Progenitor cell of endocrine pancreas (in vitro differentiated cells): Measurements from ENCODE around the gene PPM1G. TPM values are rescaled to one million over a fixed set of nuclear protein-coding genes. Genes with fewer than 3 reads are reported as not detected.

Source experiments
- DNase-seq: peaks from one replicate; pipeline ENCODE4 v3.0.0; 2021; ENCODE audit warnings: low spot score; ENCODE audit not compliant: unreplicated experiment
- H3K27ac Mint-ChIP-seq: 2 replicates; pipeline ENCODE4 v1.8.0; 2021; ENCODE audit warnings: mild to moderate bottlenecking, moderate library complexity, mixed read lengths
- H3K27me3 Mint-ChIP-seq: 2 replicates; pipeline ENCODE4 v1.8.0; 2021; ENCODE audit warnings: mixed read lengths
- H3K36me3 Mint-ChIP-seq: 2 replicates; pipeline ENCODE4 v1.8.0; 2022; ENCODE audit warnings: mixed read lengths; ENCODE audit not compliant: insufficient read depth
- H3K4me1 Mint-ChIP-seq: 2 replicates; pipeline ENCODE4 v1.8.0; 2021; ENCODE audit warnings: low read depth, mixed read lengths
- H3K4me3 Mint-ChIP-seq: 2 replicates; pipeline ENCODE4 v1.8.0; 2021; ENCODE audit warnings: low read depth, mild to moderate bottlenecking, moderate library complexity, mixed read lengths
- H3K9me3 Mint-ChIP-seq: 2 replicates; pipeline ENCODE4 v1.8.0; 2021; ENCODE audit warnings: low read depth, mixed read lengths
- long read RNA-seq: library from polyadenylated mRNA; unstranded; transcript quantifications from one replicate; pipeline ENCODE4 v2.0.0, GENCODE V29; 2020
- total RNA-seq: library from RNA; stranded (reverse); gene quantifications from 2 replicates; pipeline ENCODE4 v1.2.1, GENCODE V29; 2021
- TF ChIP-seq, protein P1 (sequence below): fragments of 200-600 bp; sonication (generic); IDR thresholded peaks from one replicate; pipeline ENCODE4 v1.5.0; 2021; ENCODE audit warnings: antibody characterized with exemption, mild to moderate bottlenecking; ENCODE audit not compliant: unreplicated experiment

The PPM1G gene, protein sequence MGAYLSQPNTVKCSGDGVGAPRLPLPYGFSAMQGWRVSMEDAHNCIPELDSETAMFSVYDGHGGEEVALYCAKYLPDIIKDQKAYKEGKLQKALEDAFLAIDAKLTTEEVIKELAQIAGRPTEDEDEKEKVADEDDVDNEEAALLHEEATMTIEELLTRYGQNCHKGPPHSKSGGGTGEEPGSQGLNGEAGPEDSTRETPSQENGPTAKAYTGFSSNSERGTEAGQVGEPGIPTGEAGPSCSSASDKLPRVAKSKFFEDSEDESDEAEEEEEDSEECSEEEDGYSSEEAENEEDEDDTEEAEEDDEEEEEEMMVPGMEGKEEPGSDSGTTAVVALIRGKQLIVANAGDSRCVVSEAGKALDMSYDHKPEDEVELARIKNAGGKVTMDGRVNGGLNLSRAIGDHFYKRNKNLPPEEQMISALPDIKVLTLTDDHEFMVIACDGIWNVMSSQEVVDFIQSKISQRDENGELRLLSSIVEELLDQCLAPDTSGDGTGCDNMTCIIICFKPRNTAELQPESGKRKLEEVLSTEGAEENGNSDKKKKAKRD
- total RNA-seq = 101 and 105 TPM in 2 replicates
- long read RNA-seq, transcript PPM1G-201 (10 exons, 2,311 nt) = major isoform, 419 of 479 reads
- long read RNA-seq, partial matches to known transcripts = 29 of 479 reads
- long read RNA-seq, other reads (novel, unspliced or antisense) = 31 of 479 reads

DNA sequence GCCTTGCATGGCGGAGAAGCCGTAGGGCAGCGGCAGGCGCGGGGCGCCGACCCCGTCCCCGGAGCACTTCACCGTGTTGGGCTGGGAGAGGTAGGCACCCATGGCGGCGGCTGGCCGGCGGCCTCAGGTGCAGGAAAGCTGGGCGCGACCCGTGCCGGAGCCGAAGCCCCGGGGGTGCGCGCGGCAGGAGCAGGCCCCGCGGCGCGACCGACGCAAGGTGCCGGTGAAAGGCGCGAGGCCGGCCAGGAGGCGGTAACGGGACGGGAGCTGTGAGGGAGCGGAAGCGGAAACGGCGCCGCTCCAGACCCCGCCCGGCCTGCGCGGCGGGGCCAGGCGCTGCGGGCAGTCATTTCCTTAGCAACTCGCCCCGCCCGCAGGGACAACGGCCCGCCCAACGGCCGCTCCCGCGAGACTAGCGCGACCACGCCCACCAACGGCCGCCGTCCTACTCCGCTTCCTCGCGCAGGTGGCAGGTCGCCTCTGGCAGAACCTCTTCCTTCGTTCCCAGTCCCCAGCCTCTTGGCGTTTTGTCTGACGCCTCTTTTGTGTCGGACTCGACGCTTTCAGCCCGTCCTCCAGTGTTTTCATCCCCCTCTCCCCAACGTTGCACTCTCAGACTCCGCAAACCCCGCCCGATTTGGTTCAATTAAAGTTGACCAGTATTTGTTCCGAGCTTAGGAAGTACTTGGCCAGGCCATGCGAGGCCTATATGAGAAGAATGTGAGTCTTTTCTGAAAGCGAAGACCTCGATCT is at the start of gene PPM1G:
Gene PPM1G, minus strand, starts transcription at position 271 of the 753 bp plus-strand sequence. Its CDS starts 169 bp downstream, at position 102.
- Mint-ChIP-seq H3K9me3 (peaks cover 4% of the 10 kb centered on the region), H3K4me3 (peak within 1 kb of the TSS; percentile 88)

GRCh38 chr2:27453968-27454367 is 44.6 kb upstream of the PPM1G start:
- H3K27ac Mint-ChIP-seq = no peak overlapping the region
- peaks cover 9% of the 10 kb centered on the region for H3K36me3 Mint-ChIP-seq
- no peak for DNase-seq
- H3K4me3 Mint-ChIP-seq = no peak overlapping the region
- TF ChIP-seq, protein P1, sequence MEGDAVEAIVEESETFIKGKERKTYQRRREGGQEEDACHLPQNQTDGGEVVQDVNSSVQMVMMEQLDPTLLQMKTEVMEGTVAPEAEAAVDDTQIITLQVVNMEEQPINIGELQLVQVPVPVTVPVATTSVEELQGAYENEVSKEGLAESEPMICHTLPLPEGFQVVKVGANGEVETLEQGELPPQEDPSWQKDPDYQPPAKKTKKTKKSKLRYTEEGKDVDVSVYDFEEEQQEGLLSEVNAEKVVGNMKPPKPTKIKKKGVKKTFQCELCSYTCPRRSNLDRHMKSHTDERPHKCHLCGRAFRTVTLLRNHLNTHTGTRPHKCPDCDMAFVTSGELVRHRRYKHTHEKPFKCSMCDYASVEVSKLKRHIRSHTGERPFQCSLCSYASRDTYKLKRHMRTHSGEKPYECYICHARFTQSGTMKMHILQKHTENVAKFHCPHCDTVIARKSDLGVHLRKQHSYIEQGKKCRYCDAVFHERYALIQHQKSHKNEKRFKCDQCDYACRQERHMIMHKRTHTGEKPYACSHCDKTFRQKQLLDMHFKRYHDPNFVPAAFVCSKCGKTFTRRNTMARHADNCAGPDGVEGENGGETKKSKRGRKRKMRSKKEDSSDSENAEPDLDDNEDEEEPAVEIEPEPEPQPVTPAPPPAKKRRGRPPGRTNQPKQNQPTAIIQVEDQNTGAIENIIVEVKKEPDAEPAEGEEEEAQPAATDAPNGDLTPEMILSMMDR = no peak
- H3K4me1 Mint-ChIP-seq = no peaks in the 10 kb centered on the region
- H3K27me3 Mint-ChIP-seq = no peaks in the 10 kb centered on the region
- H3K9me3 Mint-ChIP-seq = no peaks in the 10 kb centered on the region

More for the DNA sequence above, at the start of gene PPM1G:
- peak; percentile 95 for DNase-seq
- peaks cover 18% of the 10 kb centered on the region for H3K4me1 Mint-ChIP-seq
- H3K36me3 Mint-ChIP-seq = peaks cover 8% of the 10 kb centered on the region
- TF ChIP-seq, protein P1 = no peak
- H3K27me3 Mint-ChIP-seq = peaks cover 7% of the 10 kb centered on the region
- H3K27ac Mint-ChIP-seq = peak within 1 kb of the TSS; percentile 99

DNA sequence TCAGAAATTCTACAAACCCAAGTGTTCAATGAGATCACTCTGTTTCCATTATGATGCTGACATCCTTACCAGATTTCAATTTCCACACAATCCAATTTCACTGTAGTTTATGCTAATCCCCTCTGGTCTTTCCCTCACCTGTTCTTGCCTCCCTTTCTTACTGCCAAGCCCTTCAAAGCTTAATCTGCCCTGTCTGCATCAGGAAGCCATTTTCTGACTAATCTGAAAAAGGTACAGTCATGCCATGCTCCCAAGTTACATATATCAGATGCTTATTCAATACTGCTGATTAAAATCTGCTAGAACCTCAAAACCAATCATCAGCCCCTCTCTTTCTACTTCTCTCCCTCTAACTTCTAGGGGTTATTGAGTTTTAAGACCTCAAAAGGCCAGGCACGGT is 41.7 kb upstream of the PPM1G start:
- Mint-ChIP-seq H3K27ac (no peak overlapping the region), H3K27me3 (no peaks in the 10 kb centered on the region), H3K4me1 (no peaks in the 10 kb centered on the region)

GRCh38 chr2:27448381-27448780 is 39.0 kb upstream of the PPM1G start:
- peaks cover 16% of the 10 kb centered on the region for H3K36me3 Mint-ChIP-seq
- no peak for DNase-seq
- no peaks in the 10 kb centered on the region for H3K9me3 Mint-ChIP-seq
- no peaks in the 10 kb centered on the region for H3K27me3 Mint-ChIP-seq
- H3K4me3 Mint-ChIP-seq = no peak overlapping the region
- H3K4me1 Mint-ChIP-seq = no peaks in the 10 kb centered on the region
- no peak overlapping the region for H3K27ac Mint-ChIP-seq
- TF ChIP-seq, protein P1 = no peak

More for the DNA sequence above, 41.7 kb upstream of the PPM1G start:
- Mint-ChIP-seq H3K36me3 (peaks cover 12% of the 10 kb centered on the region), H3K9me3 (no peaks in the 10 kb centered on the region), H3K4me3 (no peak overlapping the region)
- TF ChIP-seq, protein P1 = no peak
- DNase-seq = no peak

DNA sequence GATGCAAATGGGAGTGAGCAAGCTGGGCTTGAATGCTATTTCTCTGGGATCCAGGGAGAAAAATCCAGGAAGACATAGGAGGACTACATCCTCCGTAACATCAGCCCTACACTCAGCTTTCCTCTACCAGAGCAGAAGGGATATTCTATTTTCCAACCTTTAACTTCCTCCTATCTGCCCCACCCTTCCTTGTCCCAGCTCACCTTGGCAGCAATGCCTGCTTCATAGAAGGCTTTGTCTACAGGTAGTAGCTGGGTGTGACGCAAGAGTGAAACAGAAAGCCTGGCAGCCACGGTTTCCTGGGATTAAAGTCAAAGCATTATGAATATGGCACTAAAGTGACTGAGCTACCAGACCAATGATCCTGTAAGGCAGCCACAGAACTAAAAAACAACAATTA is 36.7 kb upstream of the PPM1G start:
- H3K27me3 Mint-ChIP-seq = no peaks in the 10 kb centered on the region
- H3K9me3 Mint-ChIP-seq = no peaks in the 10 kb centered on the region
- DNase-seq = no peak
- H3K36me3 Mint-ChIP-seq = peaks cover 25% of the 10 kb centered on the region
- peaks cover 2% of the 10 kb centered on the region for H3K4me1 Mint-ChIP-seq
- H3K27ac Mint-ChIP-seq = no peak overlapping the region
- TF ChIP-seq, protein P1 = no peak
- H3K4me3 Mint-ChIP-seq = no peak overlapping the region
